ENCODE results near the gene SYNE4. TPM values are rescaled to one million over a fixed set of nuclear protein-coding genes. Genes with fewer than 3 reads are reported as not detected.

Gene SYNE4
- total and polyA plus RNA-seq, 9 of the 15 experiments (the other 6 are each of a cell fraction or from before 2014, with no cell fraction given), result 0.03 to 0.65 (median 0.29) TPM

Small RNA genes within 50 kb of the gene (small RNA-seq; reads per million reads assigned to genes)
- gene AF038458.1, result not detected

Other genes starting within 250 kb of the SYNE4 start
Only the 7 nearest of the 21 such genes appear.
- 0.86 and 2.0 TPM in 2 replicates for gene TYROBP, start 100.5 kb downstream of the SYNE4 start, total RNA-seq (2014; rRNA removed)
- gene TYROBP, start 100.5 kb downstream of the SYNE4 start, total RNA-seq (2014; rRNA removed; fragmentation: Illumina TruSeq; extraction: Trizol), result 1.1 and 1.2 TPM in 2 replicates
- gene TYROBP, start 100.5 kb downstream of the SYNE4 start, total RNA-seq (2015; rRNA removed; fragmentation: Illumina TruSeq; extraction: Trizol), result 8.2 and 9.8 TPM in 2 replicates
- gene TYROBP, start 100.5 kb downstream of the SYNE4 start, total RNA-seq (2021), result 2.7 and 2.9 TPM in 2 replicates
- 2.9 and 11.1 TPM in 2 replicates for gene TYROBP, start 100.5 kb downstream of the SYNE4 start, polyA plus RNA-seq (2011; rRNA removed)
- gene TYROBP, start 100.5 kb downstream of the SYNE4 start, polyA plus RNA-seq (2014; fragmentation: Illumina TruSeq; extraction: Trizol), result 2.2 and 2.4 TPM in 2 replicates
- gene TYROBP, start 100.5 kb downstream of the SYNE4 start, polyA plus RNA-seq (2014; fragmentation: Nextera tagmentation; extraction: Ambion mirVana), result 1 to 10 TPM in 1 of 2 experiments, under 1 TPM in 1; 0.72 to 1.6 TPM
- gene TYROBP, start 100.5 kb downstream of the SYNE4 start, polyA plus RNA-seq (2014; rRNA removed), result 3.4 and 8.1 TPM in 2 replicates
- gene LRFN3, start 72.4 kb downstream of the SYNE4 start, total RNA-seq (2014; rRNA removed), result 0.08 TPM in 1 of 2 replicates, not detected in the other
- gene LRFN3, start 72.4 kb downstream of the SYNE4 start, total RNA-seq (2014; rRNA removed; fragmentation: Illumina TruSeq; extraction: Trizol), result not detected in 2 replicates
- not detected in 2 replicates for gene LRFN3, start 72.4 kb downstream of the SYNE4 start, total RNA-seq (2015; rRNA removed; fragmentation: Illumina TruSeq; extraction: Trizol)
- 0.11 and 0.31 TPM in 2 replicates for gene LRFN3, start 72.4 kb downstream of the SYNE4 start, total RNA-seq (2021)
- 0.16 TPM in 1 of 2 replicates, not detected in the other for gene LRFN3, start 72.4 kb downstream of the SYNE4 start, polyA plus RNA-seq (2011; rRNA removed)
- 0.03 and 0.19 TPM in 2 replicates for gene LRFN3, start 72.4 kb downstream of the SYNE4 start, polyA plus RNA-seq (2014; fragmentation: Illumina TruSeq; extraction: Trizol)
- gene LRFN3, start 72.4 kb downstream of the SYNE4 start, polyA plus RNA-seq (2014; fragmentation: Nextera tagmentation; extraction: Ambion mirVana), result not detected
- 0.12 and 0.35 TPM in 2 replicates for gene LRFN3, start 72.4 kb downstream of the SYNE4 start, polyA plus RNA-seq (2014; rRNA removed)
- 48.4 and 62.7 TPM in 2 replicates for gene SDHAF1, start 13.6 kb downstream of the SYNE4 start, total RNA-seq (2014; rRNA removed)
- 14.8 and 15.3 TPM in 2 replicates for gene SDHAF1, start 13.6 kb downstream of the SYNE4 start, total RNA-seq (2014; rRNA removed; fragmentation: Illumina TruSeq; extraction: Trizol)
- gene SDHAF1, start 13.6 kb downstream of the SYNE4 start, total RNA-seq (2015; rRNA removed; fragmentation: Illumina TruSeq; extraction: Trizol), result 23.5 and 24.7 TPM in 2 replicates
- 32.3 and 37.3 TPM in 2 replicates for gene SDHAF1, start 13.6 kb downstream of the SYNE4 start, total RNA-seq (2021)
- 18.8 and 19.4 TPM in 2 replicates for gene SDHAF1, start 13.6 kb downstream of the SYNE4 start, polyA plus RNA-seq (2011; rRNA removed)
- 13.7 and 24.9 TPM in 2 replicates for gene SDHAF1, start 13.6 kb downstream of the SYNE4 start, polyA plus RNA-seq (2014; fragmentation: Illumina TruSeq; extraction: Trizol)
- gene SDHAF1, start 13.6 kb downstream of the SYNE4 start, polyA plus RNA-seq (2014; fragmentation: Nextera tagmentation; extraction: Ambion mirVana), result 1 to 10 TPM in 1 of 2 experiments, under 1 TPM in 1; 0.42 to 1.1 TPM
- 55.7 and 56.6 TPM in 2 replicates for gene SDHAF1, start 13.6 kb downstream of the SYNE4 start, polyA plus RNA-seq (2014; rRNA removed)
- 38.2 and 47.3 TPM in 2 replicates for gene ALKBH6, start 5.4 kb upstream of the SYNE4 start, total RNA-seq (2014; rRNA removed)
- 20.3 and 25.8 TPM in 2 replicates for gene ALKBH6, start 5.4 kb upstream of the SYNE4 start, total RNA-seq (2014; rRNA removed; fragmentation: Illumina TruSeq; extraction: Trizol)
- 17.7 and 22.7 TPM in 2 replicates for gene ALKBH6, start 5.4 kb upstream of the SYNE4 start, total RNA-seq (2015; rRNA removed; fragmentation: Illumina TruSeq; extraction: Trizol)
- gene ALKBH6, start 5.4 kb upstream of the SYNE4 start, total RNA-seq (2021), result 34.5 and 35.0 TPM in 2 replicates
- gene ALKBH6, start 5.4 kb upstream of the SYNE4 start, polyA plus RNA-seq (2011; rRNA removed), result 33.5 and 40.4 TPM in 2 replicates
- 38.2 TPM in 2 replicates for gene ALKBH6, start 5.4 kb upstream of the SYNE4 start, polyA plus RNA-seq (2014; fragmentation: Illumina TruSeq; extraction: Trizol)
- 1 to 10 TPM in 1 of 2 experiments, under 1 TPM in 1; 0.67 to 2.3 TPM for gene ALKBH6, start 5.4 kb upstream of the SYNE4 start, polyA plus RNA-seq (2014; fragmentation: Nextera tagmentation; extraction: Ambion mirVana)
- gene ALKBH6, start 5.4 kb upstream of the SYNE4 start, polyA plus RNA-seq (2014; rRNA removed), result 55.9 and 62.0 TPM in 2 replicates
- 0.16 and 0.50 TPM in 2 replicates for gene CLIP3, start 24.1 kb upstream of the SYNE4 start, total RNA-seq (2014; rRNA removed)
- gene CLIP3, start 24.1 kb upstream of the SYNE4 start, total RNA-seq (2014; rRNA removed; fragmentation: Illumina TruSeq; extraction: Trizol), result not detected in 2 replicates
- 0.14 TPM in 1 of 2 replicates, not detected in the other for gene CLIP3, start 24.1 kb upstream of the SYNE4 start, total RNA-seq (2015; rRNA removed; fragmentation: Illumina TruSeq; extraction: Trizol)
- gene CLIP3, start 24.1 kb upstream of the SYNE4 start, total RNA-seq (2021), result 0.16 and 0.18 TPM in 2 replicates
- 0.08 and 0.14 TPM in 2 replicates for gene CLIP3, start 24.1 kb upstream of the SYNE4 start, polyA plus RNA-seq (2011; rRNA removed)
- gene CLIP3, start 24.1 kb upstream of the SYNE4 start, polyA plus RNA-seq (2014; fragmentation: Illumina TruSeq; extraction: Trizol), result 0.11 and 0.16 TPM in 2 replicates
- under 1 TPM; 0.01 to 0.43 TPM for gene CLIP3, start 24.1 kb upstream of the SYNE4 start, polyA plus RNA-seq (2014; fragmentation: Nextera tagmentation; extraction: Ambion mirVana)
- gene CLIP3, start 24.1 kb upstream of the SYNE4 start, polyA plus RNA-seq (2014; rRNA removed), result 0.13 TPM in 1 of 2 replicates, not detected in the other
- 1.9 and 2.0 TPM in 2 replicates for gene THAP8, start 45.5 kb upstream of the SYNE4 start, total RNA-seq (2014; rRNA removed)
- gene THAP8, start 45.5 kb upstream of the SYNE4 start, total RNA-seq (2014; rRNA removed; fragmentation: Illumina TruSeq; extraction: Trizol), result 0.10 and 0.36 TPM in 2 replicates
- 0.94 and 1.6 TPM in 2 replicates for gene THAP8, start 45.5 kb upstream of the SYNE4 start, total RNA-seq (2015; rRNA removed; fragmentation: Illumina TruSeq; extraction: Trizol)
- gene THAP8, start 45.5 kb upstream of the SYNE4 start, total RNA-seq (2021), result 1.3 and 1.6 TPM in 2 replicates
- 0.68 and 1.0 TPM in 2 replicates for gene THAP8, start 45.5 kb upstream of the SYNE4 start, polyA plus RNA-seq (2011; rRNA removed)
- 0.82 and 1.1 TPM in 2 replicates for gene THAP8, start 45.5 kb upstream of the SYNE4 start, polyA plus RNA-seq (2014; fragmentation: Illumina TruSeq; extraction: Trizol)
- under 1 TPM; 0.11 to 0.14 TPM for gene THAP8, start 45.5 kb upstream of the SYNE4 start, polyA plus RNA-seq (2014; fragmentation: Nextera tagmentation; extraction: Ambion mirVana)
- 1.8 and 1.9 TPM in 2 replicates for gene THAP8, start 45.5 kb upstream of the SYNE4 start, polyA plus RNA-seq (2014; rRNA removed)
- 18.8 and 27.6 TPM in 2 replicates for gene WDR62, start 46.1 kb upstream of the SYNE4 start, total RNA-seq (2014; rRNA removed)
- 7.3 and 9.5 TPM in 2 replicates for gene WDR62, start 46.1 kb upstream of the SYNE4 start, total RNA-seq (2014; rRNA removed; fragmentation: Illumina TruSeq; extraction: Trizol)
- 15.3 and 15.5 TPM in 2 replicates for gene WDR62, start 46.1 kb upstream of the SYNE4 start, total RNA-seq (2015; rRNA removed; fragmentation: Illumina TruSeq; extraction: Trizol)
- 30.1 and 32.8 TPM in 2 replicates for gene WDR62, start 46.1 kb upstream of the SYNE4 start, total RNA-seq (2021)
- gene WDR62, start 46.1 kb upstream of the SYNE4 start, polyA plus RNA-seq (2011; rRNA removed), result 10.7 and 17.7 TPM in 2 replicates
- 14.4 and 24.6 TPM in 2 replicates for gene WDR62, start 46.1 kb upstream of the SYNE4 start, polyA plus RNA-seq (2014; fragmentation: Illumina TruSeq; extraction: Trizol)
- under 1 TPM; 0.35 to 0.75 TPM for gene WDR62, start 46.1 kb upstream of the SYNE4 start, polyA plus RNA-seq (2014; fragmentation: Nextera tagmentation; extraction: Ambion mirVana)
- 22.2 and 24.5 TPM in 2 replicates for gene WDR62, start 46.1 kb upstream of the SYNE4 start, polyA plus RNA-seq (2014; rRNA removed)

All from K562 (cell line).